ENCODE data around the gene SV2C.

The SV2C gene

DNA sequence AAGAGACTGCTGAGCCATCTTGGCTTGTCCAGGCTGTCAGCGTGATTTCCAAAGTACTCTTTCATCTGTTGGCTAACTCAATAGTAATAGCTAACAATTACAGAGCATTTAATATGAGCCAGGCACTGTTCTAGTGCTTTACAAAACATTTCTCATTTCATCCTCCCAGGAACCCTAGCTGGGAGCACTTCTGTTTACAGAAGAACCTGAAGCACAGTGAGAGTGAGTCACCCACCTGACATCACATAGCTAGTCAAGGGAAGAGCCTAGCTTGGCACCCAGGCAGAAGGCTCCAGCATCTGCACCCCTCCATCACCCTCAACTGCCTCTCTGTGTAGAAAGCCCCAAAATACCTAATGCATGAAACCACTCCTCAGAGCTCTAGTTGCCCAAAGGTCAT lies 262.4 kb downstream of the SV2C start:
- no peak for TF ChIP-seq CTCF (IDR thresholded peaks at IDR 0.05; ENCODE audit: borderline replicate concordance, extremely low read depth, low read length, poor library complexity, severe bottlenecking)
- no peak for TF ChIP-seq EZH2 (IDR thresholded peaks at IDR 0.05; ENCODE audit: borderline replicate concordance, low read depth, low read length, severe bottlenecking)
- no peak overlapping the region for H3K4me2 ChIP-seq (ENCODE audit: insufficient read depth, low read length)
- H3K27ac ChIP-seq (ENCODE audit: low read length) = no peak overlapping the region
- no peak overlapping the region for H3K4me3 ChIP-seq (ENCODE audit: low read depth in 1 of 2, low read length in 2 of 2)
- H3K79me2 ChIP-seq (ENCODE audit: insufficient read depth, low read length) = no peaks in the 10 kb centered on the region
- H3K9me3 ChIP-seq (ENCODE audit: insufficient read depth, low read length, severe bottlenecking) = no peaks in the 10 kb centered on the region
- H3K36me3 ChIP-seq (ENCODE audit: insufficient read depth, low read length) = no peaks in the 10 kb centered on the region
- DNase-seq (no peak), ATAC-seq (ENCODE audit: insufficient read depth, low read depth) (no peak)
- H3K4me1 ChIP-seq (ENCODE audit: insufficient read depth, low read length) = no peaks in the 10 kb centered on the region
- H3K27me3 ChIP-seq (ENCODE audit: insufficient read depth, low read length, poor library complexity) = no peaks in the 10 kb centered on the region
- no peaks in the 10 kb centered on the region for H4K20me1 ChIP-seq (ENCODE audit: insufficient read depth, low read length)
- no peak overlapping the region for H3K9ac ChIP-seq (ENCODE audit: low read depth, low read length)
- H2AFZ ChIP-seq (ENCODE audit: low read depth, low read length) = no peak overlapping the region

DNA sequence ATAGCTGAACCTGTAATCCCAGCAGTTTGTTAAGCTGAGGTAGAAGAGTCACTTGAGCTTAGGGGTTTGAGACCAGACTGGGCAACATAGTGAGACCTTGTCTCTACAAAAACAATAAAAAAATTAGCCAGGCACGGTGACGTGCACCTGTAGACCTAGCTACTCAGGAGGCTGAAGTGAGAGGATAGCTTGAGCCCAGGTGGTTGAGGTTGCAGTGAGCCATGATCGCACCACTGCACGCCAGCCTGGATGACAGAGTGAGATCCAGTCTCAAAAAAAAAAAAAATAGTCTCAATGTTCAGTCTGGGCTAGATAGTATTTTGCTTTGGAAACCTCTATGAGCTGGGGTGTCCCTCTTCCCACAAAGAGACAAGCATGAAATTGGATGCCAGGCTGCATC lies 268.0 kb downstream of the SV2C start:
- Histone ChIP-seq H3K79me2 (ENCODE audit: insufficient read depth, low read length) (no peaks in the 10 kb centered on the region), H2AFZ (ENCODE audit: low read depth, low read length) (no peak overlapping the region), H3K27me3 (ENCODE audit: insufficient read depth, low read length, poor library complexity) (no peaks in the 10 kb centered on the region), H3K9ac (ENCODE audit: low read depth, low read length) (no peak overlapping the region), H3K27ac (ENCODE audit: low read length) (no peak overlapping the region), H3K4me2 (ENCODE audit: insufficient read depth, low read length) (no peak overlapping the region), H3K4me3 (ENCODE audit: low read depth in 1 of 2, low read length in 2 of 2) (no peak overlapping the region), H4K20me1 (ENCODE audit: insufficient read depth, low read length) (no peaks in the 10 kb centered on the region), H3K36me3 (ENCODE audit: insufficient read depth, low read length) (no peaks in the 10 kb centered on the region), H3K9me3 (ENCODE audit: insufficient read depth, low read length, severe bottlenecking) (no peaks in the 10 kb centered on the region), H3K4me1 (ENCODE audit: insufficient read depth, low read length) (no peaks in the 10 kb centered on the region)
- no peak for DNase-seq
- no peak for TF ChIP-seq CTCF (IDR thresholded peaks at IDR 0.05; ENCODE audit: borderline replicate concordance, extremely low read depth, low read length, poor library complexity, severe bottlenecking)
- no peak for TF ChIP-seq EZH2 (IDR thresholded peaks at IDR 0.05; ENCODE audit: borderline replicate concordance, low read depth, low read length, severe bottlenecking)
- ATAC-seq (ENCODE audit: insufficient read depth, low read depth) = no peak

- H3K36me3 ChIP-seq (ENCODE audit: insufficient read depth, low read length) = no peaks in the 10 kb centered on the region
- no peaks in the 10 kb centered on the region for H3K79me2 ChIP-seq (ENCODE audit: insufficient read depth, low read length)
- no peak overlapping the region for H3K9ac ChIP-seq (ENCODE audit: low read depth, low read length)
- H3K9me3 ChIP-seq (ENCODE audit: insufficient read depth, low read length, severe bottlenecking) = no peaks in the 10 kb centered on the region
- no peak overlapping the region for H3K27ac ChIP-seq (ENCODE audit: low read length)
- DNase-seq = no peak
- no peak overlapping the region for H3K4me2 ChIP-seq (ENCODE audit: insufficient read depth, low read length)
- H4K20me1 ChIP-seq (ENCODE audit: insufficient read depth, low read length) = no peaks in the 10 kb centered on the region
- no peaks in the 10 kb centered on the region for H3K4me1 ChIP-seq (ENCODE audit: insufficient read depth, low read length)
- no peak overlapping the region for H2AFZ ChIP-seq (ENCODE audit: low read depth, low read length)
- H3K27me3 ChIP-seq (ENCODE audit: insufficient read depth, low read length, poor library complexity) = no peaks in the 10 kb centered on the region
- H3K4me3 ChIP-seq (ENCODE audit: low read depth in 1 of 2, low read length in 2 of 2) = no peak overlapping the region
- no peak for ATAC-seq (ENCODE audit: insufficient read depth, low read depth)
- TF ChIP-seq CTCF (IDR thresholded peaks at IDR 0.05; ENCODE audit: borderline replicate concordance, extremely low read depth, low read length, poor library complexity, severe bottlenecking) (no peak), EZH2 (IDR thresholded peaks at IDR 0.05; ENCODE audit: borderline replicate concordance, low read depth, low read length, severe bottlenecking) (no peak)
Observed at GRCh38 chr5:76351577-76351976, 268.4 kb downstream of the SV2C start.

DNA sequence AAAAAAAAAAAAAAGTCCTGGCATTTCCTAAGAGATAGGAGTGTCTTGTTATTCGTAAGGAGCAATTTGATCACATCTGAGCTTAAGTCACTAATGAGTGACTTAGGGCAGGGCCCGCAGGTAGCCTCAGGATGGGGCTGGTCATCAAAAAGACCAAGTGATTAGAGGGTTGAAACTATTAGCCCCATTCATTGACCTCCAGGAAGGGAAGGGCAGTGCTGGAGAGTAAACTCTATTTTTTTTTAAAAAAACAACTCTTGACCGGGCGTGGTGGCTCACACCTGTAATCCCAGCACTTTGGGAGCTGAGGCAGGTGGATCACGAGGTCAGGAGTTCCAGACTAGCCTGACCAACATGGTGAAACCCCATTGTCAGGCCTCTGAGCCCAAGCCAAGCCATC lies 273.7 kb downstream of the SV2C start:
- Histone ChIP-seq H3K4me2 (ENCODE audit: insufficient read depth, low read length) (no peak overlapping the region), H4K20me1 (ENCODE audit: insufficient read depth, low read length) (no peaks in the 10 kb centered on the region), H2AFZ (ENCODE audit: low read depth, low read length) (no peak overlapping the region), H3K4me3 (ENCODE audit: low read depth in 1 of 2, low read length in 2 of 2) (no peak overlapping the region), H3K36me3 (ENCODE audit: insufficient read depth, low read length) (no peaks in the 10 kb centered on the region), H3K79me2 (ENCODE audit: insufficient read depth, low read length) (no peaks in the 10 kb centered on the region), H3K27ac (ENCODE audit: low read length) (no peak overlapping the region), H3K4me1 (ENCODE audit: insufficient read depth, low read length) (no peaks in the 10 kb centered on the region), H3K9me3 (ENCODE audit: insufficient read depth, low read length, severe bottlenecking) (no peaks in the 10 kb centered on the region), H3K27me3 (ENCODE audit: insufficient read depth, low read length, poor library complexity) (no peaks in the 10 kb centered on the region), H3K9ac (ENCODE audit: low read depth, low read length) (no peak overlapping the region)
- no peak for DNase-seq
- no peak for TF ChIP-seq CTCF (IDR thresholded peaks at IDR 0.05; ENCODE audit: borderline replicate concordance, extremely low read depth, low read length, poor library complexity, severe bottlenecking)
- no peak for TF ChIP-seq EZH2 (IDR thresholded peaks at IDR 0.05; ENCODE audit: borderline replicate concordance, low read depth, low read length, severe bottlenecking)
- ATAC-seq (ENCODE audit: insufficient read depth, low read depth) = no peak
